Lung microvascular endothelial cell (primary cell): ENCODE data around the gene CSNK1D. TPM values are rescaled to one million over a fixed set of nuclear protein-coding genes. Genes with fewer than 3 reads are reported as not detected.

Experiments
- DNase-seq, 2 donors: peaks; one replicate each; pipeline versions ENCODE4 v3.0.0 to v3.0.0-alpha.2; 2010; ENCODE audit warnings: low read depth in 2 of 2
- total RNA-seq: library from RNA; depleted of rRNA; stranded (reverse); fragments of >200 nt; gene quantifications from 2 replicates; pipeline ENCODE4 v1.2.1, GENCODE V29; 2014

Gene CSNK1D
- 38.8 and 41.3 TPM in 2 replicates for total RNA-seq

- peak; percentile 87 to 92 for DNase-seq
These were observed at the start of gene CSNK1D for GRCh38 chr17:82273327-82274133. Gene CSNK1D, minus strand, starts transcription at chr17:82273700. Its CDS starts 319 bp downstream, at chr17:82273381.

GRCh38 chr17:82322526-82323453 is 49.3 kb upstream of the CSNK1D start:
- no peak for DNase-seq

GRCh38 chr17:82321947-82322466 is 48.5 kb upstream of the CSNK1D start:
- no peak for DNase-seq

GRCh38 chr17:82320956-82321927 is 47.7 kb upstream of the CSNK1D start:
- DNase-seq, result peak in 1 of 2 donors; percentile 54

- DNase-seq, result no peak
These were observed 46.8 kb upstream of the CSNK1D start for GRCh38 chr17:82320140-82320840.

- DNase-seq, result no peak
These were observed 46.1 kb upstream of the CSNK1D start for GRCh38 chr17:82319619-82320062.

GRCh38 chr17:82318772-82319606 is 45.5 kb upstream of the CSNK1D start:
- DNase-seq, result no peak

GRCh38 chr17:82318169-82318498 is 44.6 kb upstream of the CSNK1D start:
- no peak for DNase-seq

- no peak for DNase-seq
These were observed 44.1 kb upstream of the CSNK1D start, which contains the start of gene CD7 for GRCh38 chr17:82317394-82318168. Gene CD7, minus strand, starts transcription at chr17:82317608. Its CDS starts 113 bp downstream, at chr17:82317495.

GRCh38 chr17:82316651-82317393 is 43.3 kb upstream of the CSNK1D start:
- DNase-seq, result no peak

GRCh38 chr17:82315703-82316358 is 42.3 kb upstream of the CSNK1D start:
- DNase-seq, result no peak

GRCh38 chr17:82314727-82315605 is 41.5 kb upstream of the CSNK1D start:
- no peak for DNase-seq

- no peak for DNase-seq
These were observed 40.7 kb upstream of the CSNK1D start for GRCh38 chr17:82314012-82314726.

GRCh38 chr17:82313195-82314011 is 39.9 kb upstream of the CSNK1D start:
- no peak for DNase-seq

GRCh38 chr17:82311971-82312370 is 38.5 kb upstream of the CSNK1D start:
- no peak for DNase-seq
